CD4-positive, alpha-beta T cell (primary cell): ENCODE measurements around the gene MAP1LC3B. TPM values are rescaled to one million over a fixed set of nuclear protein-coding genes. Genes with fewer than 3 reads are reported as not detected.

ENCODE experiments used
- ATAC-seq: fragments of 200-7000 bp; cut with Tn5 transposase; one replicate; pipeline ENCODE4 v1.10.0; 2022; ENCODE audit warnings: mild to moderate bottlenecking; ENCODE audit not compliant: poor library complexity
- CTCF ChIA-PET: fragments of 350-600 bp; sonication (Branson Sonifier 250); formaldehyde crosslinking; loops from one replicate; lab custom pipeline; 2021; ENCODE audit warnings: antibody characterized with exemption, inconsistent platforms; lab: Charles Lee
- POLR2A ChIA-PET: fragments of 350-600 bp; sonication (Branson Sonifier 250); formaldehyde crosslinking; loops from one replicate; lab custom pipeline; 2021; ENCODE audit warnings: antibody characterized with exemption, inconsistent platforms; lab: Charles Lee
- DNase-seq, 14 experiments: peaks; one replicate each; pipeline ENCODE4 v3.0.0-alpha.2; 2013 to 2020; ENCODE audit warnings: mixed read lengths in 2 of 14
- H3K27ac ChIP-seq, 2 donors: one replicate each; pipeline versions ENCODE4 v1.5.1 to v1.7.0; 2013; ENCODE audit warnings: low read length in 2 of 2, low read depth in 1 of 2, mild to moderate bottlenecking in 1 of 2
- H3K27me3 ChIP-seq, 2 experiments: 1 replicate in 1 of 2; 2 replicates in 1 of 2; pipeline versions ENCODE4 v1.6.1 to v1.7.0; 2013; ENCODE audit warnings: low read length in 2 of 2, control low read depth in 1 of 2, mild to moderate bottlenecking in 1 of 2, moderate library complexity in 1 of 2; ENCODE audit not compliant: insufficient read depth in 2 of 2, control insufficient read depth in 1 of 2
- H3K36me3 ChIP-seq: one replicate; pipeline ENCODE4 v1.6.1; 2013; ENCODE audit warnings: low read length, control low read depth; ENCODE audit not compliant: insufficient read depth
- H3K4me1 ChIP-seq: one replicate; pipeline ENCODE4 v1.6.1; 2013; ENCODE audit warnings: low read length, control low read depth; ENCODE audit not compliant: insufficient read depth
- H3K4me3 ChIP-seq: one replicate; pipeline ENCODE4 v1.5.1; 2013; ENCODE audit warnings: mild to moderate bottlenecking, low read length, moderate library complexity
- H3K9me3 ChIP-seq, 2 experiments: 1 replicate in 1 of 2; 2 replicates in 1 of 2; pipeline versions ENCODE4 v1.6.1 to v1.7.0; 2013; ENCODE audit warnings: low read length in 2 of 2, mild to moderate bottlenecking in 2 of 2, control low read depth in 1 of 2, moderate library complexity in 1 of 2; ENCODE audit not compliant: control insufficient read depth in 1 of 2, insufficient read depth in 1 of 2
- H3K27ac Mint-ChIP-seq: one replicate; pipeline ENCODE4 v1.8.0; 2020; ENCODE audit warnings: mixed read lengths
- H3K27me3 Mint-ChIP-seq: one replicate; pipeline ENCODE4 v1.8.0; 2021; ENCODE audit warnings: mixed read lengths
- H3K36me3 Mint-ChIP-seq: one replicate; pipeline ENCODE4 v1.8.0; 2021; ENCODE audit warnings: low read depth, mixed read lengths
- H3K4me1 Mint-ChIP-seq: one replicate; pipeline ENCODE4 v1.8.0; 2021; ENCODE audit warnings: low read depth, mixed read lengths
- H3K4me3 Mint-ChIP-seq: one replicate; pipeline ENCODE4 v1.8.0; 2020; ENCODE audit warnings: mild to moderate bottlenecking, mixed read lengths
- H3K9me3 Mint-ChIP-seq: one replicate; pipeline ENCODE4 v1.8.0; 2020; ENCODE audit warnings: mixed read lengths
- CTCF ChIP-seq: fragments of 200-600 bp; IDR thresholded peaks from one replicate; pipeline ENCODE4 v1.8.0; 2022; ENCODE audit warnings: antibody characterized with exemption, mild to moderate bottlenecking
- intact Hi-C, 2 experiments: fragments of 100-400 bp; cut with DNase I in 1 of 2; cut with micrococcal nuclease in 1 of 2; formaldehyde crosslinking; loops; one replicate each; pipeline versions ENCODE4 v1.15.1 to v1.9.0; 2023 to 2025; cut with DNase I, micrococcal nuclease
- total RNA-seq, 174 experiments: library from RNA in 2 of 174; stranded (reverse) in 2 of 174; gene quantifications; one replicate each; pipeline ENCODE4 v1.2.3 and lab custom pipeline; 2021 to 2026

The MAP1LC3B gene
- total RNA-seq, 2 experiments from 2014 or later, result 92.4 to 96.6 TPM

GRCh38 chr16:87437327-87437726, 45.2 kb downstream of the MAP1LC3B start:
- TF ChIP-seq CTCF, result no peak
- peaks cover 4% of the 10 kb centered on the region for H3K36me3 ChIP-seq
- Mint-ChIP-seq H3K9me3 (no peaks in the 10 kb centered on the region), H3K4me1 (peaks cover 26% of the 10 kb centered on the region), H3K27me3 (no peaks in the 10 kb centered on the region), H3K36me3 (peaks cover 13% of the 10 kb centered on the region), H3K27ac (no peak overlapping the region), H3K4me3 (no peak overlapping the region)
- no peaks in the 10 kb centered on the region for H3K27me3 ChIP-seq
- POLR2A ChIA-PET, result interaction anchor here (1.2 kb wide), 1 partner anchor 54 kb away, joined by 3 read pairs; the partner anchor contains the start of gene FBXO31
- ATAC-seq (no peak), DNase-seq (no peak)
- peaks cover 18% of the 10 kb centered on the region for H3K4me1 ChIP-seq
- H3K4me3 ChIP-seq, result no peak overlapping the region
- no peak overlapping the region for H3K27ac ChIP-seq
- CTCF ChIA-PET, result interaction anchor here (0.7 kb wide), 1 partner anchor 488 kb away, joined by 3 read pairs; no protein-coding TSS in a partner anchor
- no peaks in the 10 kb centered on the region for H3K9me3 ChIP-seq
- intact Hi-C loops, result no loop called here

- Mint-ChIP-seq H3K9me3 (no peaks in the 10 kb centered on the region), H3K36me3 (peaks cover 16% of the 10 kb centered on the region), H3K4me3 (no peak overlapping the region), H3K27me3 (no peaks in the 10 kb centered on the region), H3K27ac (no peak overlapping the region), H3K4me1 (peaks cover 26% of the 10 kb centered on the region)
- POLR2A ChIA-PET, result no interaction called here
- no peak for TF ChIP-seq CTCF
- H3K4me1 ChIP-seq, result peaks cover 18% of the 10 kb centered on the region
- no peak for ATAC-seq
- H3K4me3 ChIP-seq, result no peak overlapping the region
- CTCF ChIA-PET, result no interaction called here
- H3K27me3 ChIP-seq, result no peaks in the 10 kb centered on the region
- intact Hi-C loops, result no loop called here
- no peaks in the 10 kb centered on the region for H3K9me3 ChIP-seq
- no peak for DNase-seq
- H3K27ac ChIP-seq, result no peak overlapping the region
- no peaks in the 10 kb centered on the region for H3K36me3 ChIP-seq
Observed at GRCh38 chr16:87437911-87438610, 45.9 kb downstream of the MAP1LC3B start.

- no peaks in the 10 kb centered on the region for H3K9me3 Mint-ChIP-seq
- Histone ChIP-seq H3K27ac (no peak overlapping the region), H3K36me3 (no peaks in the 10 kb centered on the region), H3K9me3 (no peaks in the 10 kb centered on the region), H3K27me3 (no peaks in the 10 kb centered on the region), H3K4me3 (no peak overlapping the region), H3K4me1 (peaks cover 18% of the 10 kb centered on the region)
- H3K27me3 Mint-ChIP-seq, result no peaks in the 10 kb centered on the region
- CTCF ChIA-PET, result no interaction called here
- no peak for ATAC-seq
- H3K4me3 Mint-ChIP-seq, result no peak overlapping the region
- H3K36me3 Mint-ChIP-seq, result peaks cover 13% of the 10 kb centered on the region
- DNase-seq, result no peak
- no peak overlapping the region for H3K27ac Mint-ChIP-seq
- POLR2A ChIA-PET, result no interaction called here
- TF ChIP-seq CTCF, result no peak
- peaks cover 26% of the 10 kb centered on the region for H3K4me1 Mint-ChIP-seq
- intact Hi-C loops, result no loop called here
Observed at GRCh38 chr16:87438611-87438985, 46.5 kb downstream of the MAP1LC3B start.
